Measurements from ENCODE around the gene NEURL1. TPM values are rescaled to one million over a fixed set of nuclear protein-coding genes. Genes with fewer than 3 reads are reported as not detected.

The NEURL1 gene
- total and polyA plus RNA-seq, 2 experiments from 2014 or later: 2.3 to 4.6 TPM

DNA sequence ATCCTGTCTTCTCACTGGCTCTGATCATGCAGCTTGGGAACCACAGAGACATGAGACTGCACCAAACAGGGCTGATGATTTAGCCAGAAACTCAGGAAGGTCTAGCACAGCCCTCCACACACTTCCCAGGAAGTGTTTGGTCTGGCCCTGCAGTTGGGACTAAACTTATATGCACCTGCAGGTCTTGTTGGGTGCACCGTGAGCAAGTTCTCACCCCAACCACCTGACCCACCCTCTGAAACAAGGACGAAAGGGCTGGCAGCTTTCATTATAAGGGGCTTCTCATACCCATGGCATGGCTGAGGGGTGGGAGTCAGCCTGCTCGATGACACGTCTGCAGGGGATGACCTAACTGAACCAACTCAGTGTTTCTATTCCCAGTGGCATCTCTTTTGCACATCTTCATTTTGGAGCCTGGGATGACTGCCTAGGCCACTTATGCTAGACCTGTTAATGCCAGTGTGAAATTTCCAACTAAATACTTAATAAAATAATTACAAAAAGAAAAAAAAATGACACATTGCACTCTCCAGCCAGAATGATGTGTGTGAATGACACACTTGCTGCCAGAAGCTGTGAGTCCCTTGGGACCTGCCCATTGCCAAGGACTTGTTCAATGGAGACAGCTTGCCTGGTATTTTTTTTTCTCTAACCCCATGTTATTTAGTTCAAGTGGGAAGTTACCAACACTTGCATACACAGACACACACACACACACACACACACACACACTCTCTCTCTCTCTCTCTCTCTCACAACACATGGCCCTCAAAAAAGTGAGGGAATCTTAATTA, 102.6 kb downstream of the NEURL1 start:
- Histone ChIP-seq H3K79me2 (no peaks in the 10 kb centered on the region), H3K36me3 (replicated peaks; ENCODE audit: insufficient read depth, low read depth) (no peaks in the 10 kb centered on the region), H2AFZ (no peak overlapping the region), H3K4me2 (no peak overlapping the region), H3K4me3 (no peak overlapping the region), H3K9me3 (ENCODE audit: low read depth) (no peaks in the 10 kb centered on the region), H3K27me3 (no peaks in the 10 kb centered on the region), H3K4me1 (ENCODE audit: insufficient read depth) (peaks cover 12% of the 10 kb centered on the region), H4K20me1 (ENCODE audit: insufficient read depth, poor library complexity, severe bottlenecking) (no peaks in the 10 kb centered on the region), H3K9me2 (replicated peaks; ENCODE audit: insufficient read depth) (no peaks in the 10 kb centered on the region), H3K27ac (no peak overlapping the region)
- no peak for DNase-seq (ENCODE audit: low spot score)
- 90% methylated on average over 4 of the region's 4 CpGs for WGBS (ENCODE audit: low lambda C conversion rate, missing lambda C conversion rate)
- TF ChIP-seq EZH2 (IDR thresholded peaks at IDR 0.05; ENCODE audit: borderline replicate concordance) (no peak), EZH2phosphoT487 (IDR thresholded peaks at IDR 0.05; ENCODE audit: low read depth, severe bottlenecking, unreplicated experiment) (no peak)
- TF ChIP-seq, protein P1, sequence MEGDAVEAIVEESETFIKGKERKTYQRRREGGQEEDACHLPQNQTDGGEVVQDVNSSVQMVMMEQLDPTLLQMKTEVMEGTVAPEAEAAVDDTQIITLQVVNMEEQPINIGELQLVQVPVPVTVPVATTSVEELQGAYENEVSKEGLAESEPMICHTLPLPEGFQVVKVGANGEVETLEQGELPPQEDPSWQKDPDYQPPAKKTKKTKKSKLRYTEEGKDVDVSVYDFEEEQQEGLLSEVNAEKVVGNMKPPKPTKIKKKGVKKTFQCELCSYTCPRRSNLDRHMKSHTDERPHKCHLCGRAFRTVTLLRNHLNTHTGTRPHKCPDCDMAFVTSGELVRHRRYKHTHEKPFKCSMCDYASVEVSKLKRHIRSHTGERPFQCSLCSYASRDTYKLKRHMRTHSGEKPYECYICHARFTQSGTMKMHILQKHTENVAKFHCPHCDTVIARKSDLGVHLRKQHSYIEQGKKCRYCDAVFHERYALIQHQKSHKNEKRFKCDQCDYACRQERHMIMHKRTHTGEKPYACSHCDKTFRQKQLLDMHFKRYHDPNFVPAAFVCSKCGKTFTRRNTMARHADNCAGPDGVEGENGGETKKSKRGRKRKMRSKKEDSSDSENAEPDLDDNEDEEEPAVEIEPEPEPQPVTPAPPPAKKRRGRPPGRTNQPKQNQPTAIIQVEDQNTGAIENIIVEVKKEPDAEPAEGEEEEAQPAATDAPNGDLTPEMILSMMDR (IDR thresholded peaks at IDR 0.05; ENCODE audit: poor library complexity): no peak

- WGBS (ENCODE audit: low lambda C conversion rate, missing lambda C conversion rate): 88% methylated on average over 6 of the region's 6 CpGs
- no peaks in the 10 kb centered on the region for H3K36me3 ChIP-seq (replicated peaks; ENCODE audit: insufficient read depth, low read depth)
- no peak overlapping the region for H3K4me2 ChIP-seq
- no peak overlapping the region for H3K27ac ChIP-seq
- peaks cover 12% of the 10 kb centered on the region for H3K4me1 ChIP-seq (ENCODE audit: insufficient read depth)
- DNase-seq (ENCODE audit: low spot score): no peak
- H2AFZ ChIP-seq: no peak overlapping the region
- TF ChIP-seq EZH2 (IDR thresholded peaks at IDR 0.05; ENCODE audit: borderline replicate concordance): no peak
- no peak for TF ChIP-seq EZH2phosphoT487 (IDR thresholded peaks at IDR 0.05; ENCODE audit: low read depth, severe bottlenecking, unreplicated experiment)
- TF ChIP-seq, protein P1 (IDR thresholded peaks at IDR 0.05; ENCODE audit: poor library complexity): no peak
- no peaks in the 10 kb centered on the region for H3K9me2 ChIP-seq (replicated peaks; ENCODE audit: insufficient read depth)
- no peaks in the 10 kb centered on the region for H3K27me3 ChIP-seq
- no peaks in the 10 kb centered on the region for H3K79me2 ChIP-seq
- H4K20me1 ChIP-seq (ENCODE audit: insufficient read depth, poor library complexity, severe bottlenecking): no peaks in the 10 kb centered on the region
- no peak overlapping the region for H3K4me3 ChIP-seq
- H3K9me3 ChIP-seq (ENCODE audit: low read depth): no peaks in the 10 kb centered on the region
Measured at GRCh38 chr10:103597003-103597402, 103.5 kb downstream of the NEURL1 start.

GRCh38 chr10:103598654-103599115, 105.2 kb downstream of the NEURL1 start:
- Histone ChIP-seq H3K9me2 (replicated peaks; ENCODE audit: insufficient read depth) (no peaks in the 10 kb centered on the region), H2AFZ (no peak overlapping the region), H3K27me3 (no peaks in the 10 kb centered on the region), H3K36me3 (replicated peaks; ENCODE audit: insufficient read depth, low read depth) (no peaks in the 10 kb centered on the region), H3K79me2 (no peaks in the 10 kb centered on the region), H3K4me1 (ENCODE audit: insufficient read depth) (peaks cover 12% of the 10 kb centered on the region), H3K27ac (peak overlapping the region; percentile 63), H3K9me3 (ENCODE audit: low read depth) (no peaks in the 10 kb centered on the region), H3K4me2 (no peak overlapping the region), H3K4me3 (no peak overlapping the region), H4K20me1 (ENCODE audit: insufficient read depth, poor library complexity, severe bottlenecking) (no peaks in the 10 kb centered on the region)
- DNase-seq (ENCODE audit: low spot score): peak; percentile 85
- TF ChIP-seq, protein P1 (IDR thresholded peaks at IDR 0.05; ENCODE audit: poor library complexity): peak; percentile 81
- no peak for TF ChIP-seq EZH2 (IDR thresholded peaks at IDR 0.05; ENCODE audit: borderline replicate concordance)
- 38% methylated on average over 7 of the region's 7 CpGs for WGBS (ENCODE audit: low lambda C conversion rate, missing lambda C conversion rate)

All from hepatocyte (in vitro differentiated cells).